IMR-90 (cell line): Measurements from ENCODE around the gene FFAR3. TPM values are rescaled to one million over a fixed set of nuclear protein-coding genes. Genes with fewer than 3 reads are reported as not detected.

Experiments used
- ATAC-seq: fragments of 200-7000 bp; cut with Tn5 transposase; 2 replicates; pipeline ENCODE4 v1.9.1; 2020; ENCODE audit warnings: low read depth, mild to moderate bottlenecking, moderate library complexity
- BruUV-seq: library from RNA; stranded (reverse); fragments of 400-500 nt; replicated peaks from 2 replicates; lab custom pipeline; 2021; lab: Mats Ljungman, UMichigan
- CTCF ChIA-PET: fragments of 300-600 bp; formaldehyde crosslinking; extraction: SDS; loops from one replicate; lab custom pipeline; 2021; ENCODE audit warnings: antibody characterized with exemption; lab: Yijun Ruan, JAX
- POLR2A ChIA-PET: fragments of 300-600 bp; sonication (Branson Sonifier 250); formaldehyde crosslinking; loops from one replicate; lab custom pipeline; 2022; ENCODE audit warnings: antibody characterized with exemption; ENCODE audit not compliant: unreplicated experiment; lab: Charles Lee
- DNase-seq: peaks from one replicate; pipeline ENCODE4 v3.0.0; 2013
- H2AFZ ChIP-seq: replicated peaks from 2 replicates; pipeline ENCODE3; 2013; ENCODE audit warnings: low read length, mild to moderate bottlenecking; ENCODE audit not compliant: poor library complexity
- H2AK5ac ChIP-seq: 2 replicates; pipeline ENCODE4 v1.6.1; 2013; ENCODE audit warnings: low read depth, low read length, inconsistent platforms
- H2AK9ac ChIP-seq: replicated peaks from 2 replicates; pipeline ENCODE3; 2013; ENCODE audit warnings: mild to moderate bottlenecking, low read depth, low read length, moderate library complexity; ENCODE audit not compliant: poor library complexity
- H2BK120ac ChIP-seq: 2 replicates; pipeline ENCODE4 v1.6.1; 2013; ENCODE audit warnings: low read depth, low read length, inconsistent platforms
- H2BK15ac ChIP-seq: 3 replicates; pipeline ENCODE4 v1.6.1; 2013; ENCODE audit warnings: low read depth, low read length, inconsistent platforms
- H2BK20ac ChIP-seq: 2 replicates; pipeline ENCODE4 v1.6.1; 2013; ENCODE audit warnings: low read depth, mild to moderate bottlenecking, inconsistent platforms, low read length, moderate library complexity
- H2BK5ac ChIP-seq: 2 replicates; pipeline ENCODE4 v1.6.1; 2013; ENCODE audit warnings: mild to moderate bottlenecking, low read depth, low read length, inconsistent platforms; ENCODE audit not compliant: poor library complexity, severe bottlenecking
- H3K14ac ChIP-seq: replicated peaks from 2 replicates; pipeline ENCODE4 v1.6.1; 2013; ENCODE audit warnings: low read depth, low read length, inconsistent platforms
- H3K18ac ChIP-seq: 2 replicates; pipeline ENCODE4 v1.6.1; 2013; ENCODE audit warnings: low read depth, low read length, control low read depth
- H3K23ac ChIP-seq: 2 replicates; pipeline ENCODE4 v1.6.1; 2013; ENCODE audit warnings: low read depth, low read length, inconsistent platforms
- H3K27ac ChIP-seq: 2 replicates; pipeline ENCODE4 v1.5.1; 2013; ENCODE audit warnings: mild to moderate bottlenecking, control low read depth, low read length; ENCODE audit not compliant: insufficient read depth
- H3K27me3 ChIP-seq: 2 replicates; pipeline ENCODE4 v1.6.1; 2013; ENCODE audit warnings: low read length; ENCODE audit not compliant: control insufficient read depth, insufficient read depth
- H3K36me3 ChIP-seq: 2 replicates; pipeline ENCODE4 v1.6.1; 2013; ENCODE audit warnings: low read length, mixed read lengths; ENCODE audit not compliant: control insufficient read depth, insufficient read depth
- H3K4ac ChIP-seq: 2 replicates; pipeline ENCODE4 v1.6.1; 2013; ENCODE audit warnings: low read depth, low read length, inconsistent platforms
- H3K4me1 ChIP-seq: 2 replicates; pipeline ENCODE4 v1.6.1; 2013; ENCODE audit warnings: low read length, mixed read lengths; ENCODE audit not compliant: control insufficient read depth, insufficient read depth
- H3K4me2 ChIP-seq: 2 replicates; pipeline ENCODE4 v1.6.1; 2013; ENCODE audit warnings: low read depth, mild to moderate bottlenecking, control low read depth, low read length, moderate library complexity
- H3K4me3 ChIP-seq: 2 replicates; pipeline ENCODE4 v1.5.1; 2013; ENCODE audit warnings: low read depth, mild to moderate bottlenecking, control low read depth, low read length, moderate library complexity; ENCODE audit not compliant: insufficient read depth
- H3K56ac ChIP-seq: 2 replicates; pipeline ENCODE4 v1.6.1; 2013; ENCODE audit warnings: low read length, inconsistent platforms; ENCODE audit not compliant: insufficient read depth; ENCODE audit errors: extremely low read depth
- H3K79me1 ChIP-seq, 2 experiments: 2 replicates each; pipeline ENCODE4 v1.6.1; 2013; ENCODE audit warnings: low read length in 2 of 2, inconsistent platforms in 1 of 2, low read depth in 1 of 2
- H3K9ac ChIP-seq: 2 replicates; pipeline ENCODE4 v1.6.1; 2013; ENCODE audit warnings: low read depth, low read length, control low read depth
- H3K9me1 ChIP-seq: 2 replicates; pipeline ENCODE4 v1.6.1; 2013; ENCODE audit warnings: low read length, inconsistent platforms; ENCODE audit not compliant: insufficient read depth
- H3K9me3 ChIP-seq: 2 replicates; pipeline ENCODE4 v1.6.1; 2013; ENCODE audit warnings: low read length; ENCODE audit not compliant: control insufficient read depth, insufficient read depth
- H4K20me1 ChIP-seq: 2 replicates; pipeline ENCODE4 v1.6.1; 2013; ENCODE audit warnings: low read length, inconsistent platforms; ENCODE audit not compliant: insufficient read depth
- H4K5ac ChIP-seq: 2 replicates; pipeline ENCODE4 v1.6.1; 2013; ENCODE audit warnings: mild to moderate bottlenecking, low read depth, low read length, control low read depth
- H4K8ac ChIP-seq, 2 experiments: 2 replicates each; pipeline ENCODE4 v1.6.1; 2013; ENCODE audit warnings: low read depth in 2 of 2, low read length in 2 of 2, control low read depth in 1 of 2, inconsistent platforms in 1 of 2
- H4K91ac ChIP-seq: 2 replicates; pipeline ENCODE4 v1.6.1; 2013; ENCODE audit warnings: low read depth, low read length, inconsistent platforms; ENCODE audit not compliant: insufficient read depth
- CHD1 ChIP-seq: IDR thresholded peaks from 2 replicates; pipeline ENCODE4 v1.6.1; 2012; ENCODE audit warnings: low read depth, low read length, improper control_type of control experiment
- CTCF ChIP-seq: conservative IDR thresholded peaks from 2 replicates; pipeline ENCODE4 v1.5.1; 2012; ENCODE audit warnings: mild to moderate bottlenecking, low read depth, low read length, improper control_type of control experiment
- FOS ChIP-seq: fragments of 150-350 bp; IDR thresholded peaks from 2 replicates; pipeline ENCODE4 v1.6.1; 2016; ENCODE audit warnings: low read depth, low read length
- MAFK ChIP-seq: IDR thresholded peaks from 2 replicates; pipeline ENCODE4 v1.6.1; 2012; ENCODE audit warnings: low read depth, low read length, improper control_type of control experiment
- MAZ ChIP-seq: IDR thresholded peaks from 2 replicates; pipeline ENCODE4 v1.6.1; 2012; ENCODE audit warnings: low read depth, mild to moderate bottlenecking, low read length, improper control_type of control experiment, moderate library complexity, borderline replicate concordance
- MXI1 ChIP-seq: IDR thresholded peaks from 2 replicates; pipeline ENCODE4 v1.6.1; 2012; ENCODE audit warnings: low read depth, mild to moderate bottlenecking, low read length, moderate library complexity, borderline replicate concordance
- NFE2L2 ChIP-seq: fragments of 150-350 bp; IDR thresholded peaks from 2 replicates; pipeline ENCODE4 v1.6.1; 2016; ENCODE audit warnings: low read depth, mild to moderate bottlenecking, low read length
- POLR2A ChIP-seq: IDR thresholded peaks from 2 replicates; pipeline ENCODE4 v1.6.1; 2012; ENCODE audit warnings: mild to moderate bottlenecking, low read depth, low read length
- RAD21 ChIP-seq: IDR thresholded peaks from 2 replicates; pipeline ENCODE4 v1.6.1; 2012; ENCODE audit warnings: low read length, improper control_type of control experiment
- RCOR1 ChIP-seq: IDR thresholded peaks from 2 replicates; pipeline ENCODE4 v1.6.1; 2012; ENCODE audit warnings: mild to moderate bottlenecking, low read length, improper control_type of control experiment; ENCODE audit not compliant: insufficient replicate concordance
- USF2 ChIP-seq: fragments of 150-350 bp; IDR thresholded peaks from 2 replicates; pipeline ENCODE4 v1.6.1; 2017; ENCODE audit warnings: mild to moderate bottlenecking, antibody characterized with exemption, low read length, low read depth
- dilution Hi-C: fragments of 300-500 bp; cut with HindIII; formaldehyde crosslinking; loops from one replicate; pipeline ENCODE4 v1.14.3; 2018; ENCODE audit warnings: low sequenced_read_pairs; ENCODE audit not compliant: unreplicated experiment
- in situ Hi-C: fragments of 300-500 bp; cut with MboI; formaldehyde crosslinking; loops from 3 replicates; pipeline ENCODE4 v1.14.3; 2019; ENCODE audit warnings: low sequenced_read_pairs, inconsistent platforms, mixed read lengths
- intact Hi-C: fragments of 100-400 bp; cut with micrococcal nuclease; formaldehyde crosslinking; loops from 2 replicates; pipeline ENCODE4 v1.10.0; 2022
- polyA plus RNA-seq, 3 experiments: library from polyadenylated mRNA; depleted of rRNA; stranded (reverse); fragments of >200 nt; gene quantifications; 2 replicates each; pipeline ENCODE4 v1.2.3, GENCODE V29; 2012; ENCODE audit warnings: low replicate concordance in 1 of 3
- total RNA-seq: library from RNA; depleted of rRNA; stranded (reverse); fragments of >200 nt; gene quantifications from 2 replicates; pipeline ENCODE4 v1.2.3, GENCODE V29; 2012
- TF ChIP-seq, protein P1 (sequence below): fragments of 150-350 bp; IDR thresholded peaks from 2 replicates; pipeline ENCODE4 v1.6.1; 2016; ENCODE audit warnings: low read depth, mild to moderate bottlenecking, low read length, moderate library complexity, borderline replicate concordance

The FFAR3 gene
- total and polyA plus RNA-seq, 2 of the 4 experiments (the other 2 are of a cell fraction) = not detected

DNA sequence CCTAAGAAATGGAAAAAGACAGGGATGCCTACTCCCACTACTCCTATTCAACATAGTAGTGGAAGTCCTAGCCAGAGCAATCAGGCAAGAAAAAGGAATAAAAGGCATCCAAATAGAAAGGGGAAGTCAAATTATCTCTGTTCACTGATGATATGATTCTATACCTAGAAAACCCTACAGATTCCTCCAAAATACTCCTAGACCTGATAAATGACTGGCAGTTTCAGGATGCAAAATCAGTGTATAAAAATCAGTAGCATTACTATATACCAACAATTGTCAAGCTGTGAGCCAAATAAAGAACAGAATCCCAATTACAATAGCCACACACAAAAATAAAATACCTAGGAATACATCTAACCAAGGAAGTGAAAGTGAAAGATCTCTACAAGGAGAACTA lies 11.3 kb downstream of the FFAR3 start:
- H3K27me3 ChIP-seq = peaks cover 1% of the 10 kb centered on the region; the same call in 1 of the 2 replicates
- H2AK9ac ChIP-seq = no peak overlapping the region
- H3K9me3 ChIP-seq = no peaks in the 10 kb centered on the region
- H4K5ac ChIP-seq = no peak overlapping the region
- no peak overlapping the region for H3K14ac ChIP-seq
- ChIA-PET POLR2A (no interaction called here), CTCF (no interaction called here)
- TF ChIP-seq MAZ = no peak
- no peak for TF ChIP-seq CHD1
- no peak for TF ChIP-seq POLR2A
- TF ChIP-seq RCOR1 = no peak
- TF ChIP-seq NFE2L2 = no peak
- TF ChIP-seq FOS = no peak
- no peak for TF ChIP-seq MAFK
- TF ChIP-seq CTCF = no peak
- TF ChIP-seq USF2 = no peak
- TF ChIP-seq RAD21 = no peak
- no peak for TF ChIP-seq MXI1
- TF ChIP-seq, protein P1, sequence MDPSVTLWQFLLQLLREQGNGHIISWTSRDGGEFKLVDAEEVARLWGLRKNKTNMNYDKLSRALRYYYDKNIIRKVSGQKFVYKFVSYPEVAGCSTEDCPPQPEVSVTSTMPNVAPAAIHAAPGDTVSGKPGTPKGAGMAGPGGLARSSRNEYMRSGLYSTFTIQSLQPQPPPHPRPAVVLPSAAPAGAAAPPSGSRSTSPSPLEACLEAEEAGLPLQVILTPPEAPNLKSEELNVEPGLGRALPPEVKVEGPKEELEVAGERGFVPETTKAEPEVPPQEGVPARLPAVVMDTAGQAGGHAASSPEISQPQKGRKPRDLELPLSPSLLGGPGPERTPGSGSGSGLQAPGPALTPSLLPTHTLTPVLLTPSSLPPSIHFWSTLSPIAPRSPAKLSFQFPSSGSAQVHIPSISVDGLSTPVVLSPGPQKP = no peak
- no peak overlapping the region for H2BK20ac ChIP-seq
- H3K23ac ChIP-seq = no peak overlapping the region
- H3K36me3 ChIP-seq = no peaks in the 10 kb centered on the region
- in situ Hi-C loops (no loop called here), dilution Hi-C loops (no loop called here), intact Hi-C loops (no loop called here)
- H3K18ac ChIP-seq = no peak overlapping the region
- no peak overlapping the region for H3K4ac ChIP-seq
- H3K4me1 ChIP-seq = no peaks in the 10 kb centered on the region
- no peak overlapping the region for H4K8ac ChIP-seq
- H2AK5ac ChIP-seq = no peak overlapping the region
- no peaks in the 10 kb centered on the region for H3K79me1 ChIP-seq
- H2BK120ac ChIP-seq = no peak overlapping the region
- H3K27ac ChIP-seq = no peak overlapping the region
- no peaks in the 10 kb centered on the region for H4K20me1 ChIP-seq
- H2BK5ac ChIP-seq = no peak overlapping the region
- DNase-seq = no peak
- no peak overlapping the region for H3K4me2 ChIP-seq
- BruUV-seq = no TSS peak
- H3K56ac ChIP-seq = no peak overlapping the region
- H3K9ac ChIP-seq = no peak overlapping the region
- no peak overlapping the region for H3K4me3 ChIP-seq
- no peaks in the 10 kb centered on the region for H3K9me1 ChIP-seq
- ATAC-seq = no peak
- no peak overlapping the region for H2AFZ ChIP-seq
- H4K91ac ChIP-seq = no peak overlapping the region
- no peak overlapping the region for H2BK15ac ChIP-seq
